Adipocyte (in vitro differentiated cells): ENCODE measurements around the gene KCNMB4.

Experiments
- DNase-seq: peaks from one replicate; pipeline ENCODE4 v3.0.0-alpha.2; 2015; ENCODE audit warnings: low read depth
- H3K27me3 ChIP-seq: replicated peaks from 2 replicates; pipeline ENCODE4 v1.7.0; 2013; ENCODE audit warnings: mild to moderate bottlenecking, low read length, moderate library complexity; ENCODE audit not compliant: control insufficient read depth, insufficient read depth
- H3K36me3 ChIP-seq: 2 replicates; pipeline ENCODE4 v1.7.0; 2013; ENCODE audit warnings: low read length, mild to moderate bottlenecking, moderate library complexity; ENCODE audit not compliant: control insufficient read depth, insufficient read depth, severe bottlenecking
- H3K4me1 ChIP-seq: 2 replicates; pipeline ENCODE4 v1.7.0; 2013; ENCODE audit warnings: mild to moderate bottlenecking, low read length, moderate library complexity; ENCODE audit not compliant: control insufficient read depth, insufficient read depth
- H3K4me3 ChIP-seq: 2 replicates; pipeline ENCODE4 v1.7.0; 2013; ENCODE audit warnings: mild to moderate bottlenecking, low read length, moderate library complexity
- H3K9ac ChIP-seq: 2 replicates; pipeline ENCODE4 v1.7.0; 2013; ENCODE audit warnings: mild to moderate bottlenecking, low read length, moderate library complexity
- H3K9me3 ChIP-seq: 2 replicates; pipeline ENCODE4 v1.7.0; 2013; ENCODE audit warnings: mild to moderate bottlenecking, low read length, moderate library complexity; ENCODE audit not compliant: control insufficient read depth

Gene KCNMB4, protein sequence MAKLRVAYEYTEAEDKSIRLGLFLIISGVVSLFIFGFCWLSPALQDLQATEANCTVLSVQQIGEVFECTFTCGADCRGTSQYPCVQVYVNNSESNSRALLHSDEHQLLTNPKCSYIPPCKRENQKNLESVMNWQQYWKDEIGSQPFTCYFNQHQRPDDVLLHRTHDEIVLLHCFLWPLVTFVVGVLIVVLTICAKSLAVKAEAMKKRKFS

DNA sequence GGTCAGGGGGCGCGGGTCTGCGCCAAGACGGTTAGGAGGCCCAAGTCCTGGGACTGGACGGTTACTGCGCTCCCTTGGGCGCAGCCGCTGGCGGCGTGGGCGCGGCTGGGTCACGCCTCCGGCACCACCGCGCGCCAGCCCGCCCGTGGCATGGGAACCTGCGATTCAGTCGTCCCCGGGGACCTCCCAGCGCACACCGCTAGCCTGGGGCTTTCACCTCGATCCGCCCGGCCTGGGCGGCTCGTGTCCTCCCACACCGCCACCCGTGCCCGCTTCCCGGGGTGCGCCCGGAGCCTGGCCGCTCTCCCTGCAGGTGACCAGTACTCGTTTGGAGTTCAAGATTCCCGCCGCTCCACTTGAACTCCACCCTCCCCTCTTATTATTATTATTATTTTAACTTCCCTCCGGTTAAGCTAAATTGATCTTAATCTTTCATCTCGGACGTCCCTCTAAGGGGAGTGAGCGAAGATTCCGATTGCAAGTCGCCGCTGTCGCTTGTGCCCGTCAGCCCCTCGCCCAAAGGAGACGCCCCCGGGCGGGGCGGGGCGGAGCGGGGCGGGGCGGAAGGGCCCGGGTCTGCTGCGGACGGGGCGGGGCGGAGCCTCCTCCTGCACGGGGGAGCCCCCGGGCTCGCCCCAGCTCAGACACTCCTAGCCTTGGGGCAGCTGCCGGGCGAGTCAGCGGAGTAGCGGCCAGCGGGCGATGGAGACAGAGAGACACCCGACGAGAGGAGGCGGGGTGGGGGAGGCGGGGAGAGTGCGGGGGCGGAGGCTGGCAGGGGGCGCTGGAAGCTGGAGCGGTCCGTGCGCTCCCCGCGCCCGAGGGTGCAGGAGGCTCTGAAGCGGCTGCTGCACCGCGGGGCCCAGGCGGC, at the start of gene KCNMB4:
TSS of gene KCNMB4 (plus strand) at position 643 of the 871 bp plus-strand sequence. CDS start 445 bp downstream, outside the sequence.
- Histone ChIP-seq H3K4me3 (peak within 1 kb of the TSS; percentile 91), H3K4me1 (peaks cover 14% of the 10 kb centered on the region), H3K36me3 (no peaks in the 10 kb centered on the region), H3K27me3 (peaks cover 4% of the 10 kb centered on the region), H3K9me3 (no peaks in the 10 kb centered on the region), H3K9ac (peak within 1 kb of the TSS; percentile 69)
- peak; percentile 77 for DNase-seq

GRCh38 chr12:70317781-70318180, 48.3 kb upstream of the KCNMB4 start:
- no peaks in the 10 kb centered on the region for H3K27me3 ChIP-seq
- peaks cover 18% of the 10 kb centered on the region for H3K36me3 ChIP-seq
- no peak overlapping the region for H3K9ac ChIP-seq
- no peak for DNase-seq
- H3K4me1 ChIP-seq = no peaks in the 10 kb centered on the region
- H3K9me3 ChIP-seq = no peaks in the 10 kb centered on the region
- H3K4me3 ChIP-seq = no peak overlapping the region

DNA sequence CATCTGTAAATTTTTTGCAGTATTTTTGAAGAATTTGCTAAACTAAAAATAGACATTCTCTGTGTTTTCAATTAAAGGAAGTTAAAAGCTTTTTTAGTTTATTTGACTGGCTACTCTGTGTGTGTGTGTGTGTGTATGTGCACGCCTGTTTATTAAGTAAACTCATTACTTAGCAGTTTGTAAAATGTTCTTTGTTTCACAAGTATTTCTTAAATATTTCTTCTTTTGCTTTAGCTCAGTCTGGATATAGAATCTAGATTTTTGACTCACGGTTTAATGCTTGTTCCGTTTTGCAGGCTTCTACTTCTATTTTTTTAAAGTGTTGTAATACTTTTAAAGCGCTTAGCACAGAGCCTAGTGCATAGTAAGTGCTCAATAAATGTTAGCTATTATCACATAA, 46.5 kb upstream of the KCNMB4 start:
- no peak for DNase-seq
- H3K4me1 ChIP-seq = no peaks in the 10 kb centered on the region
- H3K27me3 ChIP-seq = no peaks in the 10 kb centered on the region
- no peaks in the 10 kb centered on the region for H3K9me3 ChIP-seq
- no peak overlapping the region for H3K9ac ChIP-seq
- H3K36me3 ChIP-seq = peaks cover 24% of the 10 kb centered on the region
- no peak overlapping the region for H3K4me3 ChIP-seq

GRCh38 chr12:70321191-70321590, 44.9 kb upstream of the KCNMB4 start:
- no peak for DNase-seq
- Histone ChIP-seq H3K9ac (no peak overlapping the region), H3K4me3 (no peak overlapping the region), H3K9me3 (no peaks in the 10 kb centered on the region), H3K36me3 (peaks cover 28% of the 10 kb centered on the region), H3K4me1 (no peaks in the 10 kb centered on the region), H3K27me3 (no peaks in the 10 kb centered on the region)

DNA sequence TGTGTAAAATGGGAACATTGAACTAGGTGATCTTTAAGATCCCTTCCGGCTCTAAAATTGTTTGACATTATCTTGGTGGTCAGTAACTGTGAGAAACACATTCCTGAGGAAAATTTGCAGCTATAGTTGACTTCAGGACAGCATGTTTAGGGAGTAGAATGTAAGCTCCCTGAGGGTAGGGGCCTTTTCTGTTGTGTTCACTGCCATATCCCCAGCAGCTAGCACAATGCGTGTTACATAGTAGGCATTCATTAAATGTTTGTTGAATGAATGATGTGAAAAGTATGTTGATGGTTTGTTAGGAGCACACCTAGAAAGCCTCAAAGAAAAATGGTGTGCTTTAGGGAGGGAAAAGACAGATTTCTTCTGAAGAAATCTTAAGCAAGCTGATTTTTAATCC, 38.5 kb upstream of the KCNMB4 start:
- no peak for DNase-seq
- Histone ChIP-seq H3K4me1 (no peaks in the 10 kb centered on the region), H3K9me3 (no peaks in the 10 kb centered on the region), H3K27me3 (no peaks in the 10 kb centered on the region), H3K9ac (no peak overlapping the region), H3K36me3 (peaks cover 29% of the 10 kb centered on the region), H3K4me3 (no peak overlapping the region)

- Histone ChIP-seq H3K9ac (no peak overlapping the region), H3K9me3 (no peaks in the 10 kb centered on the region), H3K27me3 (no peaks in the 10 kb centered on the region), H3K4me3 (no peak overlapping the region), H3K36me3 (peaks cover 20% of the 10 kb centered on the region), H3K4me1 (no peaks in the 10 kb centered on the region)
- DNase-seq = no peak
Measured at GRCh38 chr12:70329728-70330127, 36.4 kb upstream of the KCNMB4 start.

DNA sequence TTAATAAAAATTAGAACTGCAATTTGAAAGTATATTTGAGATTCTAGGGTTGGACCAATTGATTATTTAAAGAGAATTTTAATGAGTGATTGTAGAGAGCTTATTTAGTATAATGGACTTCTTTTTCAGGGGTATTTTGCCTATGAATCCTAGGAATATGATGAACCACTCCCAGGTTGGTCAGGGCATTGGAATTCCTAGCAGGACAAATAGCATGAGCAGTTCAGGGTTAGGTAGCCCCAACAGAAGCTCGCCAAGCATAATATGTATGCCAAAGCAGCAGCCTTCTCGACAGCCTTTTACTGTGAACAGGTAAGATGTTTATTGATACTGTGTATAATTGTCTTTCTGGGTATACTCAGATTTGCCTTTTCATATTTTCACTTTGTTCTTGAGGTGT, 35.9 kb upstream of the KCNMB4 start:
- Histone ChIP-seq H3K4me1 (no peaks in the 10 kb centered on the region), H3K36me3 (peaks cover 22% of the 10 kb centered on the region), H3K9me3 (no peaks in the 10 kb centered on the region), H3K9ac (no peak overlapping the region), H3K4me3 (no peak overlapping the region), H3K27me3 (no peaks in the 10 kb centered on the region)
- DNase-seq = no peak

DNA sequence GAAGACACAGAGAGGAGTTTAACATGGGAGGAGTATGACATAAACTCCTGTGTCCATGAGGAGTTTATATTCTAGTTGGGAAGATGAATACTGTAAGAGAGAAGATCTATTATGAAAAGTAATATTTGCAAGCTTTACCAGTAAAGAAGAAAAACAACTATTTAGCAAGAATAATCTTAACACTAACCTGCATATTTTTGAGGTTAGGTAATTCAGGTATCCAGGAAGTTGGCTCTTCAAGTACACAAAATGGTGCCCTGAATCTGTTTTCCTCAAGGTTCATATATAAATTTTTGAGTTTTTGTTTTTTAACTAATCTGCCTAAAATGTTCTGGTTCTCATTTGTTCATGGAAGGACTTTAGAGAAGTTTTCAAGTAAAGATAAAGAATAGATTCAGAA, 33.9 kb upstream of the KCNMB4 start:
- Histone ChIP-seq H3K36me3 (peaks cover 43% of the 10 kb centered on the region), H3K9ac (no peak overlapping the region), H3K4me3 (no peak overlapping the region), H3K27me3 (no peaks in the 10 kb centered on the region), H3K9me3 (no peaks in the 10 kb centered on the region), H3K4me1 (no peaks in the 10 kb centered on the region)
- no peak for DNase-seq

GRCh38 chr12:70334742-70335141, 31.3 kb upstream of the KCNMB4 start:
- no peak overlapping the region for H3K9ac ChIP-seq
- peaks cover 59% of the 10 kb centered on the region for H3K36me3 ChIP-seq
- no peak for DNase-seq

GRCh38 chr12:70338531-70338930, 27.6 kb upstream of the KCNMB4 start:
- Histone ChIP-seq H3K36me3 (peaks cover 88% of the 10 kb centered on the region), H3K4me1 (no peaks in the 10 kb centered on the region), H3K27me3 (no peaks in the 10 kb centered on the region), H3K4me3 (no peak overlapping the region), H3K9ac (no peak overlapping the region), H3K9me3 (no peaks in the 10 kb centered on the region)
- peak; percentile 15 for DNase-seq

More at GRCh38 chr12:70334742-70335141, 31.3 kb upstream of the KCNMB4 start:
- Histone ChIP-seq H3K9me3 (no peaks in the 10 kb centered on the region), H3K4me1 (no peaks in the 10 kb centered on the region), H3K4me3 (no peak overlapping the region), H3K27me3 (no peaks in the 10 kb centered on the region)

DNA sequence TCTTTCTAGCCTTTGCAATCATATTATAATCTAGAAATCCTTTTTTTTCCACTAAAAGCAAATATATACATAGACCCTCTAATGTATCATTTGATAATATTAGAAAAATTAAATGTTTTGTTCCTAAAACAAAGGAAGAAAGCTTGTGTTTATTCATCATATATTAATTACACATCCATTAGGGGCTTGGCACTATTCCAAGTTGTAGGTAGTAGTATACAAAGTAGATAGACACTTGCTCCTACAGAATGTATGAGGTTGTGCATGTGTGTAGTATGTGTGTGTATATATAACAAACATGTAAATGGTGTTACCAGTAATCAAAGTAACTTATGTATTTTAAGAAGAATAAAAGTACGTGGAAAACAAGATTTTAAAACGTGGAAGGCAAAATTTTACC, 15.0 kb upstream of the KCNMB4 start:
- peaks cover 13% of the 10 kb centered on the region for H3K4me1 ChIP-seq
- H3K9me3 ChIP-seq = no peaks in the 10 kb centered on the region
- peak; percentile 4 for DNase-seq
- H3K36me3 ChIP-seq = peaks cover 61% of the 10 kb centered on the region
- no peak overlapping the region for H3K4me3 ChIP-seq
- H3K27me3 ChIP-seq = no peaks in the 10 kb centered on the region
- no peak overlapping the region for H3K9ac ChIP-seq
